Lower lobe of right lung (tissue), 2 donors: Measurements from ENCODE around the gene HGD. TPM values are rescaled to one million over a fixed set of nuclear protein-coding genes. Genes with fewer than 3 reads are reported as not detected.

Experiments
- ATAC-seq, 2 donors: fragments of 200-7000 bp; cut with Tn5 transposase; one replicate each; pipeline ENCODE4 v1.9.1; 2020 to 2022; ENCODE audit warnings: mild to moderate bottlenecking in 2 of 2, moderate library complexity in 2 of 2
- DNase-seq: peaks from one replicate; pipeline ENCODE4 v3.0.0-alpha.2; 2020
- H3K27ac ChIP-seq: fragments of 200-600 bp; one replicate; pipeline ENCODE4 v1.8.0; 2022
- H3K27me3 ChIP-seq: fragments of 200-600 bp; one replicate; pipeline ENCODE4 v1.8.0; 2022; ENCODE audit warnings: low read depth
- H3K36me3 ChIP-seq: fragments of 200-600 bp; one replicate; pipeline ENCODE4 v1.8.0; 2022; ENCODE audit warnings: mild to moderate bottlenecking
- H3K4me1 ChIP-seq: fragments of 200-600 bp; one replicate; pipeline ENCODE4 v1.8.0; 2022
- H3K4me3 ChIP-seq: fragments of 200-600 bp; one replicate; pipeline ENCODE4 v1.8.0; 2022; ENCODE audit warnings: mild to moderate bottlenecking
- H3K9me3 ChIP-seq: fragments of 200-600 bp; one replicate; pipeline ENCODE4 v1.8.0; 2022
- intact Hi-C: fragments of 100-400 bp; cut with DNase I; formaldehyde crosslinking; loops from one replicate; pipeline ENCODE4 v1.11.0; 2022
- total RNA-seq: library from RNA; stranded (reverse); fragmentation: NEBNext Ultra II Directional; extraction: Animal tissue kit (Norgen Biotek cat#: 25700); gene quantifications from one replicate; pipeline ENCODE4 v1.2.1, GENCODE V29; 2021
- TF ChIP-seq, protein P1 (sequence below): fragments of 200-600 bp; IDR thresholded peaks from one replicate; pipeline ENCODE4 v1.8.0; 2022; ENCODE audit warnings: antibody characterized with exemption, mild to moderate bottlenecking
- donor health status: DM: no; HTN: yes; CAD: no; lungs with severe emphysema.

HGD gene
- total RNA-seq, 1 donor from 2014 or later: 1.7 TPM

DNA sequence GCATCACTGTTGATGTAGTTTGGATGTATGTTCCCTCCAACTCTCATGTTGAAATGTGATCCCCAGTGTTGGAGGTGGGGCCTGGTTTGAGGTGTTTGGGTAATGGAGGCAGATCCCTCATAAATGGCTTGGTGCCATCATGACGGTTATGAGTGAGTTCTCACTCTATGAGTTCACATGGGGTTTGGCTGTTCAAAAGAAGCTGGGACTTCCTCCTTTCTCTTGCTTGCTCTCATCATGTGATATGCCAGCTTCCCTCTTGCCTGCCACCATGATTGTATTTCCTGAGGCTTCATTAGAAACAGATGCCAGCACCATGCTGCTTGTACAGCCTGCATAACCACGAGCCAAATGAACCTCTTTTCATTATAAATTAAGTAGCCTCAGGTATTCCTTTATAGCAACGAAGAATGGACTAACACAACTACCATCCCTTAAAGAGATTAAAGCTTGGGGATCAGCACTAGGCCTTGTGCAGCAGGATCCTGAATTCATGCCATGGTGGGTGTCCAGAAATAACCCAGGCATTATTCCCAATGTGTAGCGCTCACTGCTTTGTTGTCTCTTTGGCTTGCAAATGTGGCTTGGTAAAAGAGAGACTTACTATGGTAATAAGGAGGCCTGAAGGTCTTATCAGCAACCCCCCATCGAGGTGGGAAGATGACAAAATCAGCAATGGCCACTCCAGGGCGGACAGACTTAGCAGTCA, 44.0 kb downstream of the HGD start:
- Histone ChIP-seq H3K4me1 (peaks cover 12% of the 10 kb centered on the region), H3K27me3 (no peaks in the 10 kb centered on the region), H3K27ac (no peak overlapping the region), H3K4me3 (no peak overlapping the region), H3K36me3 (no peaks in the 10 kb centered on the region), H3K9me3 (no peaks in the 10 kb centered on the region)
- TF ChIP-seq, protein P1, sequence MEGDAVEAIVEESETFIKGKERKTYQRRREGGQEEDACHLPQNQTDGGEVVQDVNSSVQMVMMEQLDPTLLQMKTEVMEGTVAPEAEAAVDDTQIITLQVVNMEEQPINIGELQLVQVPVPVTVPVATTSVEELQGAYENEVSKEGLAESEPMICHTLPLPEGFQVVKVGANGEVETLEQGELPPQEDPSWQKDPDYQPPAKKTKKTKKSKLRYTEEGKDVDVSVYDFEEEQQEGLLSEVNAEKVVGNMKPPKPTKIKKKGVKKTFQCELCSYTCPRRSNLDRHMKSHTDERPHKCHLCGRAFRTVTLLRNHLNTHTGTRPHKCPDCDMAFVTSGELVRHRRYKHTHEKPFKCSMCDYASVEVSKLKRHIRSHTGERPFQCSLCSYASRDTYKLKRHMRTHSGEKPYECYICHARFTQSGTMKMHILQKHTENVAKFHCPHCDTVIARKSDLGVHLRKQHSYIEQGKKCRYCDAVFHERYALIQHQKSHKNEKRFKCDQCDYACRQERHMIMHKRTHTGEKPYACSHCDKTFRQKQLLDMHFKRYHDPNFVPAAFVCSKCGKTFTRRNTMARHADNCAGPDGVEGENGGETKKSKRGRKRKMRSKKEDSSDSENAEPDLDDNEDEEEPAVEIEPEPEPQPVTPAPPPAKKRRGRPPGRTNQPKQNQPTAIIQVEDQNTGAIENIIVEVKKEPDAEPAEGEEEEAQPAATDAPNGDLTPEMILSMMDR: no peak
- intact Hi-C loops: no loop called here
- no peak for DNase-seq
- ATAC-seq: peak; percentile 18 to 27

DNA sequence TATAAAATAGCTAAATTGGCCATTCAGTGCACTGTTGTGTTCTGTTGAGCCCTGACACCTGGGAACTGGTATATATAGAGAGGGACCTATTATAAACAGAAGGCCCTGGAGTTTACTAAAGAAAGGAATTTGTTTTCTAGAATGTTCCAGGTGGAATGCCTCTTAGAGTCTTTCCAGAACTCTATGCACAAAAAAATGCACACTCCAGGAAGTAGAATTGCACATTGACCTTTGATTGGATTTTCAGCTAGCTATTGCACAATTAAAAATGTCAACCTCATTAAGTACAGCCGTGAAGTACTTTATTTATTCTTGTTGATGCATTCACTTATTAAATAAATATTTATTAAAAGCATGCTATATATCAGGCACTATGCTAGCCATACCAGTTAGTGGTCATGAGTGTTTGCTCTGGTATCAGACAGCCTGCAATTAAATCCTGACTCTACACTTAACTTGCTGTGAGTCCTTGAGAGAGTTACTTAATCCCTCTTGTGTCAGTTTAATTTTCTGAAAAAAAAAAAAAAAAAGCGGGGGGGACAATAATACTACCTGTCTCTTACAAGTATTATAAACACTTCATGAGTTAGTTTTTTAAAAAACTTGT, 45.1 kb downstream of the HGD start:
- intact Hi-C loops: no loop called here
- H3K4me3 ChIP-seq: no peak overlapping the region
- H3K36me3 ChIP-seq: no peaks in the 10 kb centered on the region
- ATAC-seq: peak; percentile 80 to 88
- TF ChIP-seq, protein P1: no peak
- no peak for DNase-seq
- no peaks in the 10 kb centered on the region for H3K27me3 ChIP-seq
- H3K9me3 ChIP-seq: no peaks in the 10 kb centered on the region
- peaks cover 12% of the 10 kb centered on the region for H3K4me1 ChIP-seq
- no peak overlapping the region for H3K27ac ChIP-seq

DNA sequence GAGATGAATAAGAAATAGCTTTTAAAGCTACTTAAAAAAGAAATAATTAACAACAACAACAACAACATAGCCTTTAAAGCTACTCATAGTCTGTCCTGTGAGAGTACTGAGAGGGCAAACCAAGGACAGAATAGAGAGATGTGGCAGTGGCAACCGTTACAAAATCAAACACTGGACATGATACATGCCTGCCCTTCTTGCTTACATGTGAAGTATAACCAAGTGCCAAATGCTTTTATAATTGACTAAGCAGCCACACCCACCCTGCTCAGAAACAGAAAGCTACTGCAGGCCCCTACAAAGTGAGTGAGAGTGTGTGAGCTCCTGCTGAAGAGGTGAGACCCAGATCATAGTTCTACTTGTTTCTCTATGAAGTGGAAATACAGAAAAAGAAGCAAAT, 47.5 kb downstream of the HGD start:
- TF ChIP-seq, protein P1: no peak
- Histone ChIP-seq H3K27me3 (no peaks in the 10 kb centered on the region), H3K4me3 (no peak overlapping the region), H3K9me3 (no peaks in the 10 kb centered on the region), H3K36me3 (no peaks in the 10 kb centered on the region), H3K4me1 (peaks cover 12% of the 10 kb centered on the region), H3K27ac (no peak overlapping the region)
- intact Hi-C loops: no loop called here
- ATAC-seq (peak in 1 of 2 donors; percentile 42), DNase-seq (no peak)

DNA sequence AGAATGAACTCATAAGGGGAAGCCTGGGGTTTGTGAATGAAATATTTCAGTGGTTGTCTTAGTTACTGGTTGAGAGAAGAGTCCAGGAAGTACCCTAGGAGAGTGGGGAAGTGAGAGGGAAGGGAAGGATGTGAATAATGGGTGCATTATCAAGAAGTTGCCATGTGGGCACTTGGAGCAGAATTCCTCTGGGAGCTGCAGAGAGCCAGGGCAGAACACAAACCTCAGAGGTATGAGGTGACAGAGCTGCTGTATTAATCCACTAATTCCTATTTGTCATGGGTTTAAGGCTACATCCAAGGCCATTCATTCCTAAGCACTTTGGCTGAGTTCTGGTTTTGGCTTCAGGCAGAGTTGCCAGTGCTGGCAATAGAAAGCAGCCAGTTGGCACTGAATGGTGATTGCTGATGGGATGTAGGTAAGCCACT, 56.9 kb downstream of the HGD start:
- TF ChIP-seq, protein P1: no peak
- no peak overlapping the region for H3K4me3 ChIP-seq
- intact Hi-C loops: no loop called here
- H3K36me3 ChIP-seq: no peaks in the 10 kb centered on the region
- ATAC-seq: no peak
- no peaks in the 10 kb centered on the region for H3K4me1 ChIP-seq
- H3K27ac ChIP-seq: no peak overlapping the region
- H3K27me3 ChIP-seq: no peaks in the 10 kb centered on the region
- H3K9me3 ChIP-seq: peaks cover 14% of the 10 kb centered on the region
- no peak for DNase-seq

DNA sequence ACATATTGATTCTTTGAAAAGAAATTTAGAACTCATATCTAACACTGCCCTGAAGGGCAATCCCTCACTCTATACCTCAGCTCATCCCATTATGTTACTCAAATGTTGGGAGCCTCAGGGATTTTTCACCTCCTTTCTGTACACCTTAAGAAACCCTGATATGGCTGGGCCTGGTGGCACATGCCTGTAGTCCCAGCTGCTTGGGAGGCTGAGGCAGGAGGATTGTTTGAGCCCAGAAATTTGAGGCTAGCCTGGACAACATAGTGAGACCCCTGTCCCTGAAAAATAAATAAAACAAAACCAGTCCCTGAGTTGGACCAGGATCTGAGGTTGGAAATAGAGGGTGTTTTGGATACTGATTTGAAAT, 58.3 kb downstream of the HGD start:
- H3K9me3 ChIP-seq: peaks cover 14% of the 10 kb centered on the region
- H3K27ac ChIP-seq: no peak overlapping the region
- intact Hi-C loops: no loop called here
- no peak overlapping the region for H3K4me3 ChIP-seq
- no peak for DNase-seq
- no peaks in the 10 kb centered on the region for H3K36me3 ChIP-seq
- no peak for ATAC-seq
- H3K4me1 ChIP-seq: no peaks in the 10 kb centered on the region
- no peaks in the 10 kb centered on the region for H3K27me3 ChIP-seq
- TF ChIP-seq, protein P1: no peak
